CD8-positive, alpha-beta memory T cell (primary cell): Measurements from ENCODE around the gene CEP152. TPM values are rescaled to one million over a fixed set of nuclear protein-coding genes. Genes with fewer than 3 reads are reported as not detected.

Experiments used
- CTCF ChIA-PET: fragments of 350-600 bp; sonication (Branson Sonifier 250); formaldehyde crosslinking; loops from one replicate; lab custom pipeline; 2021; ENCODE audit warnings: antibody characterized with exemption; lab: Charles Lee
- POLR2A ChIA-PET: fragments of 350-600 bp; sonication (Branson Sonifier 250); formaldehyde crosslinking; loops from one replicate; lab custom pipeline; 2021; ENCODE audit warnings: antibody characterized with exemption; lab: Charles Lee
- DNase-seq, 5 donors: peaks; one replicate each; pipeline versions ENCODE4 v3.0.0 to v3.0.0-alpha.2; 2020 to 2022; ENCODE audit warnings: mixed read lengths in 1 of 5
- H3K27ac ChIP-seq: one replicate; pipeline ENCODE4 v1.7.0; 2013; ENCODE audit warnings: low read depth, mild to moderate bottlenecking, low read length, moderate library complexity
- H3K27me3 ChIP-seq: 2 replicates; pipeline ENCODE4 v1.7.0; 2013; ENCODE audit warnings: low read length, mild to moderate bottlenecking; ENCODE audit not compliant: insufficient read depth, poor library complexity, severe bottlenecking
- H3K36me3 ChIP-seq: 2 replicates; pipeline ENCODE4 v1.7.0; 2013; ENCODE audit warnings: mild to moderate bottlenecking, low read length, moderate library complexity; ENCODE audit not compliant: insufficient read depth
- H3K4me1 ChIP-seq: 2 replicates; pipeline ENCODE4 v1.7.0; 2013; ENCODE audit warnings: mild to moderate bottlenecking, low read length, moderate library complexity; ENCODE audit not compliant: insufficient read depth
- H3K4me3 ChIP-seq: 2 replicates; pipeline ENCODE4 v1.7.0; 2013; ENCODE audit warnings: mild to moderate bottlenecking, low read length
- H3K9me3 ChIP-seq: 2 replicates; pipeline ENCODE4 v1.7.0; 2013; ENCODE audit warnings: mild to moderate bottlenecking, low read length
- H3K27ac Mint-ChIP-seq, 8 donors: one replicate each; pipeline ENCODE4 v1.8.0; 2020 to 2021; ENCODE audit warnings: mixed read lengths in 8 of 8, mild to moderate bottlenecking in 6 of 8, inconsistent platforms in 3 of 8, moderate library complexity in 3 of 8
- H3K27me3 Mint-ChIP-seq, 2 donors: one replicate each; pipeline ENCODE4 v1.8.0; 2020 to 2021; ENCODE audit warnings: mixed read lengths in 2 of 2, mild to moderate bottlenecking in 1 of 2, moderate library complexity in 1 of 2
- H3K36me3 Mint-ChIP-seq, 3 donors: one replicate each; pipeline ENCODE4 v1.8.0; 2020 to 2021; ENCODE audit warnings: mixed read lengths in 3 of 3, inconsistent platforms in 1 of 3, mild to moderate bottlenecking in 1 of 3
- H3K4me1 Mint-ChIP-seq, 3 donors: one replicate each; pipeline ENCODE4 v1.8.0; 2020 to 2021; ENCODE audit warnings: mixed read lengths in 3 of 3, inconsistent platforms in 1 of 3, mild to moderate bottlenecking in 1 of 3
- H3K4me3 Mint-ChIP-seq, 7 donors: one replicate each; pipeline ENCODE4 v1.8.0; 2020 to 2021; ENCODE audit warnings: mixed read lengths in 7 of 7, mild to moderate bottlenecking in 6 of 7, moderate library complexity in 4 of 7, inconsistent platforms in 2 of 7
- H3K9me3 Mint-ChIP-seq, 5 donors: one replicate each; pipeline ENCODE4 v1.8.0; 2020 to 2022; ENCODE audit warnings: mixed read lengths in 5 of 5, mild to moderate bottlenecking in 3 of 5, moderate library complexity in 2 of 5, inconsistent platforms in 1 of 5
- polyA plus RNA-seq: library from polyadenylated mRNA; unstranded; fragments of 300-500 nt; fragmentation: Illumina TruSeq; gene quantifications from one replicate; pipeline ENCODE4 v1.2.3, GENCODE V29; 2021
- total RNA-seq, 2 experiments: library from RNA; stranded (reverse); gene quantifications; one replicate each; pipeline ENCODE4 v1.2.3, GENCODE V29; 2021

The CEP152 gene
- total and polyA plus RNA-seq, 3 experiments from 2014 or later: 6.5 to 20.7 (median 19.7) TPM

DNA sequence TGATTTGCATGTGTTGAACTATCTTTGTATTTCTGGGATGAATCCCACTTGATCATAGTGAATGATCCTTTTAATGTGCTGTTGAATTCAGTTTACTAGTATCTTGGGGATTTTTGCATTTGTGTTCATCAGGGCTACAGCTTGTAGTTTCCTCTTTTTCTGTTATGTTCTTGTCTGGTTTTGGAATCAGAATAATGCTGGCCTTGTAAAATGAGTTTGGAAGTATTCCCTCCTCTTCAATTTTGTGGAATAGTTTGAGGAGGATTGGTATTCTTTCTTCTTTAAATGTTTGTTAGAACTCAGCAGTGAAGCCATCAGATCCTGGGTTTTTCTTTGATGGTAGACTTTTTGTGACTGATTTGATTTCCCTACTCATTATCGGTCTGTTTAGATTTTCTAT lies 102.2 kb downstream of the CEP152 start:
- Mint-ChIP-seq H3K4me3 (no peak overlapping the region), H3K9me3 (peaks cover 9 to 29% (median 13%) of the 10 kb centered on the region in 5 donors), H3K27me3 (no peaks in the 10 kb centered on the region), H3K36me3 (peaks cover 0 to 5% (median 0%) of the 10 kb centered on the region in 3 donors), H3K27ac (no peak overlapping the region), H3K4me1 (no peaks in the 10 kb centered on the region)
- Histone ChIP-seq H3K27me3 (no peaks in the 10 kb centered on the region), H3K27ac (no peak overlapping the region), H3K4me3 (no peak overlapping the region), H3K9me3 (no peaks in the 10 kb centered on the region), H3K36me3 (no peaks in the 10 kb centered on the region), H3K4me1 (no peaks in the 10 kb centered on the region)
- DNase-seq: no peak
- CTCF ChIA-PET: no interaction called here
- POLR2A ChIA-PET: no interaction called here

- Mint-ChIP-seq H3K9me3 (peaks cover 9 to 29% (median 13%) of the 10 kb centered on the region in 5 donors), H3K27ac (no peak overlapping the region), H3K27me3 (no peaks in the 10 kb centered on the region), H3K4me3 (no peak overlapping the region), H3K36me3 (no peaks in the 10 kb centered on the region), H3K4me1 (no peaks in the 10 kb centered on the region)
- CTCF ChIA-PET: no interaction called here
- H3K27me3 ChIP-seq: no peaks in the 10 kb centered on the region
- POLR2A ChIA-PET: no interaction called here
- no peak for DNase-seq
- no peak overlapping the region for H3K27ac ChIP-seq
- no peaks in the 10 kb centered on the region for H3K4me1 ChIP-seq
- no peak overlapping the region for H3K4me3 ChIP-seq
- H3K36me3 ChIP-seq: no peaks in the 10 kb centered on the region
- no peaks in the 10 kb centered on the region for H3K9me3 ChIP-seq
Observed at GRCh38 chr15:48705381-48705780, 105.5 kb downstream of the CEP152 start.

- ChIA-PET CTCF (no interaction called here), POLR2A (no interaction called here)
- H3K27ac ChIP-seq: no peak overlapping the region
- DNase-seq: no peak
- H3K9me3 ChIP-seq: no peaks in the 10 kb centered on the region
- peaks cover 8 to 25% (median 11%) of the 10 kb centered on the region in 5 donors for H3K9me3 Mint-ChIP-seq
- no peaks in the 10 kb centered on the region for H3K36me3 ChIP-seq
- no peaks in the 10 kb centered on the region for H3K27me3 Mint-ChIP-seq
- no peaks in the 10 kb centered on the region for H3K4me1 ChIP-seq
- no peak overlapping the region for H3K27ac Mint-ChIP-seq
- no peak overlapping the region for H3K4me3 ChIP-seq
- H3K4me3 Mint-ChIP-seq: no peak overlapping the region
- no peaks in the 10 kb centered on the region for H3K36me3 Mint-ChIP-seq
- no peaks in the 10 kb centered on the region for H3K4me1 Mint-ChIP-seq
- H3K27me3 ChIP-seq: no peaks in the 10 kb centered on the region
Observed at GRCh38 chr15:48703544-48703943, 107.3 kb downstream of the CEP152 start.

DNA sequence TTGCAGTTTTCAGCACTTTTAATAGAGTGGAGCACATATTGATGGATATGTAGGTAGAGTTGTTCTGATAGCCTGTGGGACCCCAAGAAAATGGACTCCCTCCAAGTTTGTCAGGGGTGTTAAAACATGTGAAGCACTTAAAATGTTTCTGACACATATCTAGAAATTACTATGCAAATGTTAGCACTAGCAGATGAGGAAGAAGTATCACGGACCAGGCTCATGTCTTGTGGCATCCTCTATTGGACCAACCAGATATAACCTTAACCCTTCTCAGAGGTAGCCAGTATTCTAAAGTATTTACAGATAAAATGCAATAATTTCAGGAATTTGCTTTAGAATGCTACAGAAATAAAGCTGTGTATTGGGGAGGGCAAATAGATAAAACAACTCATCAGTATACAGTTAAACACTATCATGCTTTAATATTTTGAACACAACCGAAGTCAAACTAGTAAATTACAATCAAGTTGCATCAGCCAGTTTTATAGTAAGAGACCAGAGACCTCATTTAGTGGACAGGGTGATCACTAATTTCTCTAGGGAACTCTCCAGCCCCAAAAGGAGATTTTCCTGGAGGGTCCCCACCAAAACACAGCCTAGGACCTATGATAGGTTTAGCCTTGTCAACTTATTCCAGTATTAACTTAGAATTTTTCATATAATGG lies 108.2 kb downstream of the CEP152 start:
- Mint-ChIP-seq H3K27ac (no peak overlapping the region), H3K4me1 (no peaks in the 10 kb centered on the region), H3K27me3 (no peaks in the 10 kb centered on the region), H3K4me3 (no peak overlapping the region), H3K36me3 (no peaks in the 10 kb centered on the region), H3K9me3 (peaks cover 6 to 22% (median 11%) of the 10 kb centered on the region in 5 donors)
- Histone ChIP-seq H3K36me3 (no peaks in the 10 kb centered on the region), H3K4me1 (no peaks in the 10 kb centered on the region), H3K4me3 (no peak overlapping the region), H3K9me3 (no peaks in the 10 kb centered on the region), H3K27ac (no peak overlapping the region), H3K27me3 (no peaks in the 10 kb centered on the region)
- ChIA-PET CTCF (no interaction called here), POLR2A (no interaction called here)
- DNase-seq: no peak

DNA sequence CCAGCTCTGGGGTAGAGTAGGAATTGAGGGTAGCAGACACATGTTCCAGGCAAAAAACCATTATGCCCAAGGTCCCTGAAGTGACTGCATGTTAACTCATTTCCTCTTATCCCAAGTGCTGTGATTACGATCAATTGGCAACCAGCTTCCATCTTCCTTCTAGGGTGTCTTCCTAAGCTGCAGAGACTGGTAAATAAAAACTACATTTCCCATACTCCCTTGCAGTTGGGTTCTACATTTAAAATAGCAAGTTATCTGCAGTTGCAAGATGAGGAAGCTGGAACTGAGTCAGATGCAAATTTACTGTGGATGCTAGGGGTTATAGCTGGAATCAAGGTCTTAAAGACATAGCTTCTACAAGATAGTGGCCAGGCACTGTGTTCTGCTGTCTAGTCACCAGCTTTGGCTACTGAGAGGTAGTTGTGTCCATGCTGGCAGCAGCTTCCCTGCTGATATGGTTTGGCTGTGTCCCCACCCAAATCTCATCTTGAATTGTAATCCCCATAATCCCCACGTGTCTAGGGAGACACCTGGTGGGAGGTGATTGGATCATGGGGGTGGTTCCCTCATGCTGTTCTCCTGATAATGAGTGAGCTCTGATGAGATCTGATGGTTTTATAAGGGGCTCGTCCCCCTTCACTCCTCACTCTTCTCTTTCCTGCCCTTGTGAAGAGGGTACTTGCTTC lies 114.1 kb downstream of the CEP152 start:
- Histone ChIP-seq H3K27ac (no peak overlapping the region), H3K4me1 (no peaks in the 10 kb centered on the region), H3K27me3 (no peaks in the 10 kb centered on the region), H3K4me3 (no peak overlapping the region), H3K36me3 (no peaks in the 10 kb centered on the region), H3K9me3 (no peaks in the 10 kb centered on the region)
- no peaks in the 10 kb centered on the region for H3K4me1 Mint-ChIP-seq
- no peak overlapping the region for H3K27ac Mint-ChIP-seq
- CTCF ChIA-PET: no interaction called here
- H3K36me3 Mint-ChIP-seq: no peaks in the 10 kb centered on the region
- no peak for DNase-seq
- H3K27me3 Mint-ChIP-seq: no peaks in the 10 kb centered on the region
- H3K4me3 Mint-ChIP-seq: no peak overlapping the region
- POLR2A ChIA-PET: no interaction called here
- no peaks in the 10 kb centered on the region for H3K9me3 Mint-ChIP-seq

- no peaks in the 10 kb centered on the region for H3K4me1 ChIP-seq
- Mint-ChIP-seq H3K27ac (no peak overlapping the region), H3K4me1 (no peaks in the 10 kb centered on the region), H3K36me3 (no peaks in the 10 kb centered on the region), H3K27me3 (no peaks in the 10 kb centered on the region), H3K9me3 (no peaks in the 10 kb centered on the region), H3K4me3 (no peak overlapping the region)
- no peak overlapping the region for H3K4me3 ChIP-seq
- H3K9me3 ChIP-seq: no peaks in the 10 kb centered on the region
- ChIA-PET CTCF (no interaction called here), POLR2A (no interaction called here)
- H3K27me3 ChIP-seq: no peaks in the 10 kb centered on the region
- DNase-seq: no peak
- no peaks in the 10 kb centered on the region for H3K36me3 ChIP-seq
- H3K27ac ChIP-seq: no peak overlapping the region
Observed at GRCh38 chr15:48695827-48696573, 114.9 kb downstream of the CEP152 start.

GRCh38 chr15:48695088-48695826 lies 115.6 kb downstream of the CEP152 start:
- Mint-ChIP-seq H3K27ac (no peak overlapping the region), H3K27me3 (no peaks in the 10 kb centered on the region), H3K4me3 (no peak overlapping the region), H3K36me3 (no peaks in the 10 kb centered on the region), H3K9me3 (no peaks in the 10 kb centered on the region), H3K4me1 (no peaks in the 10 kb centered on the region)
- Histone ChIP-seq H3K36me3 (no peaks in the 10 kb centered on the region), H3K4me3 (no peak overlapping the region), H3K4me1 (no peaks in the 10 kb centered on the region), H3K27me3 (no peaks in the 10 kb centered on the region), H3K27ac (no peak overlapping the region), H3K9me3 (no peaks in the 10 kb centered on the region)
- POLR2A ChIA-PET: no interaction called here
- CTCF ChIA-PET: no interaction called here
- no peak for DNase-seq

DNA sequence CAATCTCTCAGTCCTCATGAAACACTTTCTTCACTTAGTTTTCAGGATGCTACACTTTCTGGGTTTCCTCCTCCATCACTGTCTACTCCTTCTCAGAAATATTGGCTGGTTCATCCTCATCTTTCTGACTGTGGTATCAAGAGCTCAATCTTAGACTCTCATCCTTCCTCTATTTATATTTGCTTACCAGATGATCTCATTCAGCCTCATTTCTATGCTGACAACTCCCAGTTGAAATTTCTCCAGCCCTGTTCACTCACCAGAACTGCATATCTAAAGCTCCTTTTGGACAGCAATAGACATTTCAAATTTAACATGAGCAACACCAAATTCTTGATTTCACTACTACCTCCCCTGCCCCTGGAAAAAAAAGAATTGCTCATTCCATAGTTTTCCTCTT lies 117.4 kb downstream of the CEP152 start:
- Mint-ChIP-seq H3K4me3 (no peak overlapping the region), H3K9me3 (no peaks in the 10 kb centered on the region), H3K36me3 (no peaks in the 10 kb centered on the region), H3K27ac (no peak overlapping the region), H3K4me1 (no peaks in the 10 kb centered on the region), H3K27me3 (no peaks in the 10 kb centered on the region)
- DNase-seq: no peak
- H3K27ac ChIP-seq: no peak overlapping the region
- no peaks in the 10 kb centered on the region for H3K4me1 ChIP-seq
- no peaks in the 10 kb centered on the region for H3K36me3 ChIP-seq
- no peak overlapping the region for H3K4me3 ChIP-seq
- H3K27me3 ChIP-seq: no peaks in the 10 kb centered on the region
- H3K9me3 ChIP-seq: no peaks in the 10 kb centered on the region
- ChIA-PET POLR2A (no interaction called here), CTCF (no interaction called here)
